H9 (cell line): ENCODE data around the gene AGTPBP1. TPM values are rescaled to one million over a fixed set of nuclear protein-coding genes. Genes with fewer than 3 reads are reported as not detected.

Source experiments
- DNase-seq: peaks from one replicate; pipeline ENCODE4 v3.0.0-alpha.2; 2017
- H2AFZ ChIP-seq: one replicate; pipeline ENCODE4 v1.6.1; 2013; ENCODE audit warnings: mild to moderate bottlenecking, low read length, control low read depth, moderate library complexity
- H2AK5ac ChIP-seq: 2 replicates; pipeline ENCODE4 v1.6.1; 2013; ENCODE audit warnings: low read length, control low read depth, mixed read lengths; ENCODE audit not compliant: insufficient read length
- H2BK120ac ChIP-seq: one replicate; pipeline ENCODE4 v1.6.1; 2013; ENCODE audit warnings: low read depth, mild to moderate bottlenecking, low read length, control low read depth, inconsistent platforms; ENCODE audit not compliant: poor library complexity, severe bottlenecking
- H2BK12ac ChIP-seq: 2 replicates; pipeline ENCODE4 v1.6.1; 2013; ENCODE audit warnings: low read length, control low read depth, mixed read lengths, low read depth; ENCODE audit not compliant: insufficient read length
- H2BK15ac ChIP-seq: 2 replicates; pipeline ENCODE4 v1.6.1; 2013; ENCODE audit warnings: low read depth, low read length, control low read depth
- H2BK20ac ChIP-seq: one replicate; pipeline ENCODE4 v1.6.1; 2013; ENCODE audit warnings: low read depth, mild to moderate bottlenecking, low read length, control low read depth, inconsistent platforms; ENCODE audit not compliant: poor library complexity, severe bottlenecking
- H2BK5ac ChIP-seq: 2 replicates; pipeline ENCODE4 v1.6.1; 2013; ENCODE audit warnings: low read length, control low read depth, mixed read lengths; ENCODE audit not compliant: insufficient read length
- H3K14ac ChIP-seq: 2 replicates; pipeline ENCODE4 v1.6.1; 2013; ENCODE audit warnings: low read length, control low read depth; ENCODE audit not compliant: insufficient read depth
- H3K18ac ChIP-seq: 2 replicates; pipeline ENCODE4 v1.6.1; 2013; ENCODE audit warnings: low read depth, mild to moderate bottlenecking, mixed read lengths, low read length, control low read depth; ENCODE audit not compliant: insufficient read length
- H3K23ac ChIP-seq: 2 replicates; pipeline ENCODE4 v1.6.1; 2013; ENCODE audit warnings: low read length, control low read depth, mixed read lengths, low read depth; ENCODE audit not compliant: insufficient read length
- H3K23me2 ChIP-seq: 2 replicates; pipeline ENCODE4 v1.6.1; 2013; ENCODE audit warnings: low read depth, mild to moderate bottlenecking, mixed read lengths, low read length, control low read depth; ENCODE audit not compliant: insufficient read length, poor library complexity, severe bottlenecking
- H3K27ac ChIP-seq: 2 replicates; pipeline ENCODE4 v1.5.1; 2013; ENCODE audit warnings: low read length, control low read depth, mixed read lengths, low read depth; ENCODE audit not compliant: insufficient read length
- H3K27me3 ChIP-seq: 2 replicates; pipeline ENCODE4 v1.6.1; 2013; ENCODE audit warnings: low read length, control low read depth, inconsistent platforms; ENCODE audit not compliant: insufficient read depth
- H3K4ac ChIP-seq: 2 replicates; pipeline ENCODE4 v1.6.1; 2013; ENCODE audit warnings: low read depth, mild to moderate bottlenecking, control low read depth, inconsistent platforms, low read length, moderate library complexity
- H3K4me1 ChIP-seq: 2 replicates; pipeline ENCODE4 v1.6.1; 2013; ENCODE audit warnings: low read length, control low read depth, inconsistent platforms; ENCODE audit not compliant: insufficient read depth
- H3K4me2 ChIP-seq: 2 replicates; pipeline ENCODE4 v1.6.1; 2013; ENCODE audit warnings: low read length, control low read depth, mixed read lengths; ENCODE audit not compliant: insufficient read length, insufficient read depth
- H3K56ac ChIP-seq: 2 replicates; pipeline ENCODE4 v1.6.1; 2013; ENCODE audit warnings: low read depth, mild to moderate bottlenecking, mixed read lengths, low read length, control low read depth; ENCODE audit not compliant: insufficient read length
- H3K79me1 ChIP-seq: 2 replicates; pipeline ENCODE4 v1.6.1; 2013; ENCODE audit warnings: low read depth, mild to moderate bottlenecking, moderate library complexity, low read length, control low read depth, inconsistent platforms; ENCODE audit not compliant: insufficient read depth, poor library complexity, severe bottlenecking
- H3K79me2 ChIP-seq: 2 replicates; pipeline ENCODE4 v1.6.1; 2013; ENCODE audit warnings: low read length, control low read depth, inconsistent platforms; ENCODE audit not compliant: insufficient read depth
- H3K9ac ChIP-seq: 2 replicates; pipeline ENCODE4 v1.6.1; 2013; ENCODE audit warnings: low read length, control low read depth, mixed read lengths; ENCODE audit not compliant: insufficient read length; ENCODE audit errors: extremely low read depth
- H3K9me3 ChIP-seq: one replicate; pipeline ENCODE4 v1.6.1; 2013; ENCODE audit warnings: low read depth, low read length, inconsistent platforms; ENCODE audit not compliant: control insufficient read depth
- H3T11ph ChIP-seq: one replicate; pipeline ENCODE4 v1.6.1; 2013; ENCODE audit warnings: mild to moderate bottlenecking, low read length, control low read depth, inconsistent platforms
- H4K20me1 ChIP-seq: one replicate; pipeline ENCODE4 v1.6.1; 2013; ENCODE audit not compliant: control insufficient read depth, insufficient read length, insufficient read depth
- H4K5ac ChIP-seq: 2 replicates; pipeline ENCODE4 v1.6.1; 2013; ENCODE audit warnings: low read depth, mild to moderate bottlenecking, mixed read lengths, low read length, control low read depth; ENCODE audit not compliant: insufficient read length
- H4K8ac ChIP-seq: replicated peaks from 2 replicates; pipeline ENCODE4 v1.6.1; 2013; ENCODE audit warnings: low read length, control low read depth, mixed read lengths, low read depth; ENCODE audit not compliant: insufficient read length
- H4K91ac ChIP-seq: 2 replicates; pipeline ENCODE4 v1.6.1; 2013; ENCODE audit warnings: low read depth, mild to moderate bottlenecking, moderate library complexity, mixed read lengths, low read length, control low read depth; ENCODE audit not compliant: insufficient read length
- H3K27ac Mint-ChIP-seq, 3 experiments: 2 replicates in 2 of 3; 3 replicates in 1 of 3; pipeline ENCODE4 v1.8.0; 2020 to 2021; ENCODE audit warnings: mixed read lengths in 3 of 3, mild to moderate bottlenecking in 1 of 3, moderate library complexity in 1 of 3
- H3K27me3 Mint-ChIP-seq: 2 replicates; pipeline ENCODE4 v1.8.0; 2021; ENCODE audit warnings: low read depth, mild to moderate bottlenecking, moderate library complexity, mixed read lengths
- H3K36me3 Mint-ChIP-seq, 3 experiments: 2 replicates in 2 of 3; 3 replicates in 1 of 3; pipeline ENCODE4 v1.8.0; 2020 to 2021; ENCODE audit warnings: low read depth in 3 of 3, mixed read lengths in 3 of 3; ENCODE audit not compliant: insufficient read depth in 1 of 3
- H3K4me1 Mint-ChIP-seq, 2 experiments: 2 replicates each; pipeline ENCODE4 v1.8.0; 2020; ENCODE audit warnings: mixed read lengths in 2 of 2
- H3K4me3 Mint-ChIP-seq, 2 experiments: 2 replicates in 1 of 2; 3 replicates in 1 of 2; pipeline ENCODE4 v1.8.0; 2020 to 2021; ENCODE audit warnings: mild to moderate bottlenecking in 2 of 2, mixed read lengths in 2 of 2, moderate library complexity in 1 of 2
- H3K9me3 Mint-ChIP-seq, 2 experiments: 2 replicates in 1 of 2; 3 replicates in 1 of 2; pipeline ENCODE4 v1.8.0; 2020; ENCODE audit warnings: mild to moderate bottlenecking in 2 of 2, mixed read lengths in 2 of 2, moderate library complexity in 1 of 2
- CTCF ChIP-seq: fragments of 200-600 bp; sonication (generic); conservative IDR thresholded peaks from 3 replicates; pipeline ENCODE4 v1.8.0; 2021; ENCODE audit warnings: antibody characterized with exemption, mild to moderate bottlenecking
- WGBS: extraction: QIAGEN DNeasy Blood & Tissue Kit; methylation state at CpG from one replicate; pipeline ENCODE4 v1.1.7; 2013; ENCODE audit warnings: missing lambda C conversion rate, low lambda C conversion rate, mixed read lengths; ENCODE audit not compliant: insufficient read length; ENCODE audit errors: extremely low coverage; 5-methylcytosine and 5-hydroxymethylcytosine counted together
- total RNA-seq: library from RNA; stranded (reverse); gene quantifications from 2 replicates; pipeline ENCODE4 v1.2.1, GENCODE V29; 2021

Gene AGTPBP1
- total RNA-seq, 1 experiment from 2014 or later = 53.1 TPM

DNA sequence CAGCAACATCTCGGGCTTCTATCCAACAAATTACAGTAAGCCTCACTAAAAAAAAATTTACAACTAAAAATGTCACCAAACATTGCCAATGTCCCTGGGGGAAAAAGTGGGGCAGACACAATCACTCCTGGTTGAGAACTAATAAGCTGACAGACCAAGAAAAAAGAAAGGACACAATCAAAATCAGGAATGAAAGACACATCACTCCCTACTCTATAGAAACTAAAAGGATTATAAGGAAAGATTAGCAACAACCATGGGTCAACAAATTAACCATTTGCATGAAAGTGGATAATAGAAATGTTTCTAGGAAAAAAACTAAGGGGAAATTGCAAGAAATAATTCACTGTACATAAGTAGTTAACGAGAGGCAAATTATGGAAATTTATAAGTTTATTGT is 53.4 kb downstream of the AGTPBP1 start:
- no CpG with 5 or more reads among the region's 2 CpGs for WGBS
- no peaks in the 10 kb centered on the region for H3K27me3 Mint-ChIP-seq
- peaks cover 5 to 16% of the 10 kb centered on the region in 2 experiments for H3K9me3 Mint-ChIP-seq

More for the DNA sequence above, 53.4 kb downstream of the AGTPBP1 start:
- H3K23ac ChIP-seq = no peak overlapping the region
- H2BK5ac ChIP-seq = no peak overlapping the region
- no peak overlapping the region for H3K4me2 ChIP-seq
- no peaks in the 10 kb centered on the region for H3K27me3 ChIP-seq
- H2AK5ac ChIP-seq = no peak overlapping the region
- H4K20me1 ChIP-seq = no peaks in the 10 kb centered on the region
- H3K79me2 ChIP-seq = no peaks in the 10 kb centered on the region
- no peak overlapping the region for H2BK20ac ChIP-seq
- H3T11ph ChIP-seq = no peak overlapping the region
- H3K23me2 ChIP-seq = no peaks in the 10 kb centered on the region
- H2BK12ac ChIP-seq = no peak overlapping the region
- H3K9ac ChIP-seq = no peak overlapping the region
- no peak overlapping the region for H3K4me3 Mint-ChIP-seq
- peaks cover 0 to 7% of the 10 kb centered on the region in 2 experiments; a peak in 3 of 4 replicates for H3K4me1 Mint-ChIP-seq
- H3K56ac ChIP-seq = no peak overlapping the region
- H2AFZ ChIP-seq = no peak overlapping the region
- no peak for DNase-seq
- H3K14ac ChIP-seq = no peak overlapping the region
- no peaks in the 10 kb centered on the region for H3K9me3 ChIP-seq
- no peak for TF ChIP-seq CTCF
- no peak overlapping the region for H4K5ac ChIP-seq
- no peak overlapping the region for H2BK120ac ChIP-seq
- H3K36me3 Mint-ChIP-seq = peaks cover 24 to 42% (median 27%) of the 10 kb centered on the region in 3 experiments
- H3K4ac ChIP-seq = no peak overlapping the region
- no peaks in the 10 kb centered on the region for H3K79me1 ChIP-seq
- H3K27ac ChIP-seq = no peak overlapping the region
- H3K27ac Mint-ChIP-seq = no peak overlapping the region
- H2BK15ac ChIP-seq = no peak overlapping the region
- H4K91ac ChIP-seq = no peak overlapping the region
- H3K4me1 ChIP-seq = no peaks in the 10 kb centered on the region
- H3K18ac ChIP-seq = no peak overlapping the region
- H4K8ac ChIP-seq = no peak overlapping the region
